ENCODE results near the gene NR4A2. TPM values are rescaled to one million over a fixed set of nuclear protein-coding genes. Genes with fewer than 3 reads are reported as not detected.

NR4A2 gene
- total RNA-seq, 2 donors from 2014 or later = 1.0 to 5.9 TPM

DNA sequence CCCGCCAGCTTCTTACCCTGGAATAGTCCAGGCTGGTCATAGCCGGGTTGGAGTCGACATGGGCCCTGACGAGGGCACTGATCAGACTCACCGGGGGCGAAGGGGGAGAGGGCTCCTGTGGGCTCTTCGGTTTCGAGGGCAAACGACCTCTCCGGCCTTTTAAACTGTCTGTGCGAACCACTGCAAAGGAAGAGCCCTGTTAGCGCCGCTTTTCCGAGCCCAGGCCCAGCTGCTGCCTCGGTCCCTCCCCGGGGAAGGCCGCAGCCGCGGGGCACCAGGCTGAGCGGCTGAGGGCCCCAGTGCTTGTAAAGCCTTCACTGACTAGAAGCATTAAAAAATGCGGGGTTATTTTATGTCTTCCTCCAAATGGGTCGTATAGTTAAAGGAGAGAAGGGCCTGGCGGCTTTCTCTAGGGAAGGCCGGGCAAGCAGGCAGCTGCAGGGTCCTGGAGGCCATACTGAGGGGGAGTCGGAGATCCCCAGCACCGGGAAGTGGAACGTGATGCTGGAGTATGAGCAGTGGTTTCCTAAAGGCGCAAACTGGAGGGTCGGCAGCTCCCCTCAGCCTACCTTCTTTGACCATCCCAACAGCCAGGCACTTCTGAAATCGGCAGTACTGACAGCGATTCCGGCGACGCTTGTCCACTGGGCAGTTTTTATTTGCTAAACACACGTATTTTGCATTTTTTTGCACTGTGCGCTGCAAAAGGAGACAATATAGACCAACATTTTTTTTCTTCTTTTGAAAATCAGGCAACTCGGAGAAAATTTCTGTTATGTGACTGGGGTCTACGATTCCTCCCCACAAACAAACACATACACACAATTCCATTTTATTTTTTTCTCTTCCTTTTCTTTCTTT, 4.5 kb downstream of the NR4A2 start:
- Histone ChIP-seq H3K4me3 (no peak overlapping the region), H3K9me3 (no peaks in the 10 kb centered on the region), H3K27ac (no peak overlapping the region), H3K4me1 (peaks cover 10% of the 10 kb centered on the region), H3K27me3 (no peaks in the 10 kb centered on the region), H3K36me3 (replicated peaks in 1 of 2; ENCODE audit: insufficient read depth in 1 of 2, low read depth in 2 of 2) (peaks cover 0 to 7% of the 10 kb centered on the region in 2 donors)
- ATAC-seq = no peak
- 84 to 90% methylated on average over 36 to 38 of the region's 38 CpGs for WGBS, 2 donors
- TF ChIP-seq POLR2A (IDR thresholded peaks at IDR 0.05) = no peak
- TF ChIP-seq, protein P1, sequence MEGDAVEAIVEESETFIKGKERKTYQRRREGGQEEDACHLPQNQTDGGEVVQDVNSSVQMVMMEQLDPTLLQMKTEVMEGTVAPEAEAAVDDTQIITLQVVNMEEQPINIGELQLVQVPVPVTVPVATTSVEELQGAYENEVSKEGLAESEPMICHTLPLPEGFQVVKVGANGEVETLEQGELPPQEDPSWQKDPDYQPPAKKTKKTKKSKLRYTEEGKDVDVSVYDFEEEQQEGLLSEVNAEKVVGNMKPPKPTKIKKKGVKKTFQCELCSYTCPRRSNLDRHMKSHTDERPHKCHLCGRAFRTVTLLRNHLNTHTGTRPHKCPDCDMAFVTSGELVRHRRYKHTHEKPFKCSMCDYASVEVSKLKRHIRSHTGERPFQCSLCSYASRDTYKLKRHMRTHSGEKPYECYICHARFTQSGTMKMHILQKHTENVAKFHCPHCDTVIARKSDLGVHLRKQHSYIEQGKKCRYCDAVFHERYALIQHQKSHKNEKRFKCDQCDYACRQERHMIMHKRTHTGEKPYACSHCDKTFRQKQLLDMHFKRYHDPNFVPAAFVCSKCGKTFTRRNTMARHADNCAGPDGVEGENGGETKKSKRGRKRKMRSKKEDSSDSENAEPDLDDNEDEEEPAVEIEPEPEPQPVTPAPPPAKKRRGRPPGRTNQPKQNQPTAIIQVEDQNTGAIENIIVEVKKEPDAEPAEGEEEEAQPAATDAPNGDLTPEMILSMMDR (IDR thresholded peaks at IDR 0.05) = no peak
- intact Hi-C loops (cut with DNase I) = no loop called here
- DNase-seq = no peak

- no peaks in the 10 kb centered on the region for H3K27me3 ChIP-seq
- peaks cover 0 to 7% of the 10 kb centered on the region in 2 donors for H3K36me3 ChIP-seq (replicated peaks in 1 of 2; ENCODE audit: insufficient read depth in 1 of 2, low read depth in 2 of 2)
- H3K9me3 ChIP-seq = no peaks in the 10 kb centered on the region
- 78 to 90% methylated on average over 12 of the region's 12 CpGs for WGBS, 2 donors
- DNase-seq (no peak), ATAC-seq (no peak)
- no peak overlapping the region for H3K27ac ChIP-seq
- H3K4me3 ChIP-seq = no peak overlapping the region
- TF ChIP-seq POLR2A (IDR thresholded peaks at IDR 0.05) = no peak
- TF ChIP-seq, protein P1 (IDR thresholded peaks at IDR 0.05) = no peak
- intact Hi-C loops (cut with DNase I) = no loop called here
- H3K4me1 ChIP-seq = peaks cover 17% of the 10 kb centered on the region
These were observed 5.9 kb downstream of the NR4A2 start for GRCh38 chr2:156326526-156327095.

DNA sequence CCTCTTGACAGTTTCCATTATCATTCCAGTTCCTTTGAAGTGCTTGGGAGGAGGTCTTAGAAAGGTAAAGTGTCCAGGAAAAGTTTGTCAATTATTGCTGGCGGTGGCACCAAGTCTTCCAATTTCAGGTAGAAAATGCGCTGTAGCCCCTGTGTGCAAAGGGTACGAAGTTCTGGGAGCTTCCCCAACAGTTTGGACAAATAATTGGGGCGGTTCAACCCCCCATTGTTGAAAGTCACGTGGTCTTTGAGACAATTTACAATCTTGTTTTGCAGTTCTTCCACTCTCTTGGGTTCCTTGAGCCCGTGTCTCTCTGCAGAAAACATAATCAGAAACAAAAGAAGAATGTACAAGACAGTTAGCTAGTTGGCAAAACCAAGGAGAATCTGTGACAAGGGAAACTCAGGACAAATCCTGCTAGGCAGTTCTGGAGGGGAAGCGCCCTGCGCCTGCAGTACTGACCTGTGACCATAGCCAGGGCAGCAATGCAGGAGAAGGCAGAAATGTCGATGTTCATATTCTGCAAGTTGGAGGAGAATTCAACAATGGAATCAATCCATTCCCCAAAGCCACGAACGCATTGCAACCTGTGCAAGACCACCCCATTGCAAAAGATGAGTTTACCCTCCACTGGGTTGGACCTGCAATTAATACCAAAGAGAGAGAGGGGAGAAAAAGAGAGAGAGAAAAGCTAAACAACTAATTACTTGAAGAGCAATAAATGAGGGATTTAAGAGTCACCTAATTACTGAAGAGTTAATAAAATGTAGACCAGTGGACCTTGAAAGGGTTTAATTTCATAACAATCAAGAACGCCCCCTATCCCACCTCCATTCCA, 6.6 kb downstream of the NR4A2 start:
- Histone ChIP-seq H3K9me3 (no peaks in the 10 kb centered on the region), H3K4me3 (no peak overlapping the region), H3K36me3 (replicated peaks in 1 of 2; ENCODE audit: insufficient read depth in 1 of 2, low read depth in 2 of 2) (peaks cover 0 to 7% of the 10 kb centered on the region in 2 donors), H3K27ac (no peak overlapping the region), H3K4me1 (peaks cover 20% of the 10 kb centered on the region), H3K27me3 (no peaks in the 10 kb centered on the region)
- DNase-seq (no peak), ATAC-seq (no peak)
- no peak for TF ChIP-seq POLR2A (IDR thresholded peaks at IDR 0.05)
- TF ChIP-seq, protein P1 (IDR thresholded peaks at IDR 0.05) = no peak
- WGBS, 2 donors = 79 to 88% methylated on average over 12 of the region's 12 CpGs
- intact Hi-C loops (cut with DNase I) = no loop called here

DNA sequence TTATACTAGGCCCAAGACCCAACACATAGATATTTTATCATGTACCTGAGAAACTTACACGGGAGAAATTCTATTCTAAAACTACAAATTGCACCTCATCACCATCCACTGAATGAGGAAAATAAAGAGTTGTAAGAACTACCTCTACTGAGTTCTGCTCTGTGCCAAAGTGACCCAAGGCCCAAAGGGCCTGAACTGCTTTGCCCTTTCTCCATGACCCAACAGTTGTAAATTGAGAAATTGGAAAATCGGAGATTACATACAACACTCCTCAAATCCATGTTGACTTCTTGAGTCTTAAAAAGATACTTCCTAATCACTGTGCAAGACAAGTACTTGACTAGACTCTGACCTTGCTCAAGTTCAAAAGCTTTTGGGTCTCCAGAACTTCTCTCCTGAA, 8.8 kb downstream of the NR4A2 start:
- DNase-seq (no peak), ATAC-seq (no peak)
- Histone ChIP-seq H3K4me1 (peaks cover 24% of the 10 kb centered on the region), H3K9me3 (no peaks in the 10 kb centered on the region), H3K27me3 (no peaks in the 10 kb centered on the region), H3K36me3 (replicated peaks in 1 of 2; ENCODE audit: insufficient read depth in 1 of 2, low read depth in 2 of 2) (peaks cover 0 to 5% of the 10 kb centered on the region in 2 donors), H3K4me3 (no peak overlapping the region), H3K27ac (no peak overlapping the region)
- TF ChIP-seq, protein P1 (IDR thresholded peaks at IDR 0.05) = no peak
- intact Hi-C loops (cut with DNase I) = no loop called here
- 80 to 83% methylated on average over 2 of the region's 2 CpGs for WGBS, 2 donors

All from body of pancreas (tissue), 4 donors.